ENCODE measurements around the gene DISC1.
A peak's percentile ranks its signal among the peaks of the same experiment; 100 is the strongest.

DISC1 gene

DNA sequence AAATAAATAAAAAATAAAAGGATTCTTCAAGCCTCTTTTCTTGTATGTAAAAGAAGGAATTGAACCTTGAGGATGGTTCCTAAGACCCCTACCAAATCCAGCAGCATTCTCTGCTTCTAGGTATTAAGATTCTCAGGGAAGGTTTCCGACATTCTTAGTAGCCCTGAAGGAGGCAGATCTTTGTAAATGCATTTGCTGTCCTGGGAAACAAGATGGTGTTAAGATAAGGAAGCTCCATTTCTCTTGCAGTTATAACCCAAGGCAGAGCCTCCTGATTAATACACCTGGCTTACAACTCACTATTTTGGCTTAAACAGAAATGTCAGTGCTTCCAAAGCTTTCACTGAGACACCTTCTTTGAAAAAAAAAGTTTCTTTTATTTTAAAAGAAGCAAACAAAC lies 393.8 kb downstream of the DISC1 start:
- DNase-seq: no peak

GRCh38 chr1:232029315-232029714 lies 402.7 kb downstream of the DISC1 start:
- no peak for DNase-seq

DNA sequence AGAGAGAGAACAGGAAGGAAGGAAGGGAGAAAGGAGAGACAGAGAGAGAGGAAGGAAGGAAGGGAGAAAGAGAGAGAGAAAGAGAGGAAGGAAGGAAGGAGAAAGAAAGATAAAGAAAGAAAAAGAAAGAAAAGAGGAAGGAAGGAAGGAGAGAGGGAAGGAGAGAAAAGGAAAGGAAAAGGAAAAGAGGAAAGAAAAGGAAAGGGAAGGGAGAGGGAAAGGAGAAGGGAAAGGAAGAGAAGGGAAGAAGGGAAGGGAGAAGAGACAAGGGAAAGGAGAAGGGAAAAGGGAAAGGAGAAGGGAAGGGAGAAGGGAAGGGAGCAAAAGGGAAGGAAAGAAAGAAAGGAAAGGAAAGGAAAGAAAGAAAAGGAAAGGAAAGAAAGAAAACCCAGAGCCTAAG lies 404.6 kb downstream of the DISC1 start:
- no peak for DNase-seq

DNA sequence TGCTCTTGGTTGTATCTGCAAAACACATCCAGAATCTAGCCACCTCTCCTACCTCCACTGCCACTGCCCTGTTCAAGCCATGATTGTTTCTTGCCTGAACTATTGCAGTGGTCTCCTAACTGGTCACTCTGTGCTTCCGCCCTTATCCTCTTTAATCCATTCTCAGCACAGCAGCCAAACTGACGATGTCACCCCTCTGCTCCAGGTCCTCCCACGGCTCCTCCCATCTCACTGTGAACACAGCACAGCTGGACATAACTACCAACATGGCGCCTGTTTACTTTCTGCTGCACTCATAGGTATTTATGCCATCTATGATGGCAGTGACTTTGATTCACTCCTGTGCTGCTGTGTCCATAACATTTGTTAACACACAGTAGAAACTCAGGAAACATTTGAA lies 406.7 kb downstream of the DISC1 start:
- peak; percentile 50 for DNase-seq

DNA sequence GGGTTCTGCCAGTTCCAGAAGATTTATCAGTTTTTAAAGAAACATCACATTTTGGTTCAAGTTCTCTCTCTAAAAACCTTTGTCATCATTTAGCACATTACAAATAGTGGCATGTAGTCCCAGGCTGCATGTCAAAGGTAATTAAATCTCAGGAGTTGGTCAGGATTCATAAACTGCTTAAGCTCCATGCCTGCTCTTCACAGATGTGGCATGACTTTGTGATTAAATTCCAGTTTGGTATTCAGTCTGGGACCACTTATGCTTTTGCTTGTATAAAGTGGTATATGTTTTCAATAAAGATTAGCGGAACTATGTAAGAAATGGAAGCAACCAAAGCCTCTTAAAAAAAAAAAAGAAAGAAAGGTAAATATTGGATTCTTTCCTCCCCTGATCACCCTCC lies 408.0 kb downstream of the DISC1 start:
- no peak for DNase-seq

DNA sequence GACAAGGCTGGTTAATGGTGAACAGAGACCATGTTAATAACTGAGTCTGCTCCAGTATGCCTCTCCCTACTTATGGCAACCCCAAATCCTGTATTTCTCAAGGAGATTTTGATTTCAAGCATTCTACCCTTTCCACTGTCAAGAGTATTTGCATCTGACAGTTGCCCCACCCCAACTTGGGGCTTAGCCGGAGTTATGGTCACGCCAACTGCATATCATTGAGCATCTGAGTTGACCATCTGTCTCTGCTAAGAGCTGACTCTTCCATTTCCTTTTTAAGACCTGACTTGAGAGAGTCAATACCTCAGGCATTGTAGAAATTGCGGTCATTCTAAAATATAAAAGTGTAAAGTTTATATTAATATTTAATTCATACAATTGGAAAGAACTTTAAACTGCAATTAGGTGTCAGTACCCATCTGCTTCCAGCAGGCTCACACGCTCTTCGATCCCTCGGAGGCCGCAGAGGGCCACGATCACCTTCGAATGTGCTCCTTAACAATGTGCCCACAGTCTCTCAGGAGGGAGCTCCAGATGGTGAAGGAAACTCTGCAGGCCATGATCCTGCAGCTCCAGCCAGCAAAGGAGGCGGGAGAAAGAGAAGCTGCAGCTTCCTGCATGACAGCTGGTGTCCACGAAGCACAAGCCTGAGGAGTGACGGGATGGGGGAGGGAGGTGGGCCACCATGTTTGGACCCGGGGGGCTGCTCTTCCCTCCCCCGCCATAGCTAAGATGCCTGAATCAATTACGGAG lies 409.8 kb downstream of the DISC1 start:
- no peak for DNase-seq

DNA sequence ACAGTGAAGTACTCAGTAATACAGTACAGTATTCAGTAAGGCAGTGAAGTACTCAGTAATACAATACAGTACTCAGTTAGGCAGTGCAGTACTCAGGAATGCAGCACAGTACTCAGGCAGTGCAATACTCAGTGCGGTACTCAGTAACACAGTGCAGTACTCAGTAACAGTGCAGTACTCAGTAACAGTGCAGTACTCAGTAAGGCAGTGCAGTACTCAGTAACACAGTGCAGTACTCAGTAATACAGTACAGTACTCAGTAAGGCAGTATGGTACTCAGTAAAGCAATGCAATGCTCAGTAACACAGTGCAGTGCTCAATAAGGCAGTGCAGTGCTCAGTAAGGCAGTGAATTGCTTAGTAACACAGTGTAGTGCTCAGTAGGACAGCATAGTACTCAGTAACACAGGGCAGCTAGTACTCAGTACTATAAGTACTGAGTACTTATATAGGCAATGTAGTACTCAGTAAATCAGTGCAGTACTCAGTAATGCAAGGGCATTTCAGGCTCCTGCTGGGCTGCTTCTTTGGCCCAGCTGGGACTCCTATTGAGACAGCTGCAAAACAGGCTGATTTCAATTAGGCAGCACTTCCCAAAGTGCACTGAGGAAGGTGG lies 411.3 kb downstream of the DISC1 start:
- peak; percentile 33 for DNase-seq

DNA sequence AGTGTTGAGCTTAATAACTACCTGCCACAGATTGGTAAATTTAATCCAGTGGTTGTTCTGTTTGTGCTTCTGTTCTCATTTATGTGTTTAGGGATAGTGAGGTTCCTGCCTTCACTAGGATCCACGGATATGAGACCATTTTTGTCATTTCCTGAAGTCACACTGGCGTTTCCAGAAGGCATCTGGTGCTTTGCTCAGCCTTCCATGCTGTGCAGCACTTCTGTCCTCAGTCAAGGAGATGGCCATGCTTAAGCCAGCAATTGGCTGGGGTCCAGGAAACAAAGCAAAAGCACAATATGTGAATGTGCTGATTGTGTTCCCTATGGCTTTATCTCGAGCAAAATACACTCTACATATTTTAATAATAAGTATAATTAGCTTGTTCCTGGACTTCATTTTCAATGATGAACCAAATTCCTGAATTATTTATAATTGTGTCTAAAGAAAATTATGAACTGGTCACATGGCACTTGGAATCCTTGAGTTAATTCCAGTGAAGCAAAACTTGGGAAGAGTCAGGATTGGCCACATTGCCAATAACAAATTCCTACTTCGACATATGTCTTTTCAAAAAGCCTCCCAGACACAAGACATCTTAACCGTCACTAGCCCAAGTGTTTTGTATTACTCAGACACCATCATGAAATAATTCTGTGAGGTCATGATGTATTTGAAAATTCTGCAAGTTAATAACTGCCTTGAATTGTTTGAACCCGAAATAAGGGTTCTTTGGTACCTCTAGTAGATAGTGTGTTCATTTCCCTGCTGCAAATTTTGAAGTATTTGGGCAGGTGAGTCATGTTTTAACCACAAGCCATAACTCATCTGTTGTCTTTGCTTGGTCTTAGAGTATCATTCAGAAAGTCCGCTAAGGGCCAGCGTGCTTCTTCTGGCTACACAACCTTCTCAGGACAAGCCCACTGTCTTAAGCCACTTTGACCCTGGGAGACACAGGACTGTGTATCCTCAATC lies 412.4 kb downstream of the DISC1 start:
- peak; percentile 20 for DNase-seq

- DNase-seq: no peak
Observed at GRCh38 chr1:232040260-232040659, 413.7 kb downstream of the DISC1 start.

DNA sequence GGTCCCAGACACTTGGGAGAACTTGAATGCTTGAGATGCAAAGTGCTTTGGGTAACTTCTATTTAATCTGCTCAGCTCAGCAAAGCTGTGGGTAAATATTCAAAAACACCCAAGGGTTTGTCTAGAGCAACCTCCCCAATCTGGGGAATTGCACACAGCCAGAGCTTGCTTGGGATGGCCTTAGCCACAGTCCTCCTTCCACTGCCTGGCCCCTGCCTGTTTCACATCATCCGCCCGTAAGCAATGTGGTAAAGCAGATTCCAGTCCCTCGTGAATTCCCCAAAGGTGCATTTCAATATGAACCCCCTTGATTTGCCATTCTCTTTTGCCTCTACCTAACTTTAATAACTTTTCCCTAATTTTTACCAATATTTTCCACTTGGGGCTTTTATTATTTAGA lies 418.1 kb downstream of the DISC1 start:
- DNase-seq: no peak

GRCh38 chr1:232045139-232045994 lies 418.8 kb downstream of the DISC1 start:
- DNase-seq: no peak

- no peak for DNase-seq
Observed at GRCh38 chr1:232046451-232047306, 420.1 kb downstream of the DISC1 start.

DNA sequence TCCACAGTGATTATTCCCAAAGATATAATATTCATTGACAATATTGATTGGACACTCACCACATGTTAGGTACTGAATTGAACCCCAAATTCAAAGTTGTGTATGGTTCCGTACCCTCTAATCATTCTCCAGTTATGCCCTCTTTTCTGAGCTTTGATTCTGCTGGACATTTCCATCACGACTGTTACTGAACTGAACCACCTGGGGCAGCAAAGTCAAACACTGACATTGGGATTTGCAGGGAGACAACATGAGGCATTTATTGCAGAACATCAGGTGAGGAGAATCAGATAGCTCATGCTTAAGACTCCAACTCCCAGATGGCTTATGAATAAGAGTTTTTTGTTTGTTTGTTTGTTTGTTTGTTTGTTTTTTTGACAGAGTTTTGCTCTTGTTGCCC lies 420.9 kb downstream of the DISC1 start:
- no peak for DNase-seq

GRCh38 chr1:232048481-232048880 lies 421.9 kb downstream of the DISC1 start:
- no peak for DNase-seq

DNA sequence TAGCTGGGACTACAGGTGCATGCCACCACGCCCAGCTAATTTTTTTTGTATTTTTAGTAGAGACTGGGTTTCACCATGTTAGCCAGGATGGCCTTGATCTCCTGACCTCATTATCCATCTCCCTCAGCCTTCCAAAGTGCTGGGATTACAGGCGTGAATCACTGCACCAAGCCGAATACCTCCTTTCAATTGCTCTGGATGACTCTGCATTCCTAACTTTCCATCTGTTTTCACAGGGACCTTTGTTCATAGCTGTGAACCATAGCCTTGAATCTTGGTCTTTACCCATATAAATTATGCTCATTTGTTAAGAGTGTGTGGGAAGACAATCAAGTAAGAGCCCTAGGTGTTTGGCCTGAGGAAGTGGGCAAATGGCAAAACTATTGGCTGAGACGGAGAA lies 422.7 kb downstream of the DISC1 start:
- DNase-seq: no peak

GRCh38 chr1:232057217-232057895 lies 430.8 kb downstream of the DISC1 start:
- DNase-seq: no peak

DNA sequence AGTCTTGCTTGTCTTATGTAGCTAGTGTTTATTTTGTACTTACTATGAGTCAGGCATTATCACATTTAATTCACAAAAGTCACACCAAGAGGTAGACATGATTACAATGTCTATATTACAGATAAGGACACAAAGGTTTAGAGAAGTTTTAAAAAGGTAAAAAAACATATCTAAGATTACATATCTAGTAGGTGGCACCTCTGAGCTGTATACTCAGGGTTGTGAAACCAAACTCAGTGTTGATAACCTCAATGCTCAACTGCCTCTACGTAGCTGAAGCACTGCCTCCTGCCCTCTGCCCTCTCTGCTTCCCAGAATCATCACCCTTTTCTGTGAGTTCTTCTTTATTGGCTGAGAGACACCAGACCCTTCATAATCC lies 431.3 kb downstream of the DISC1 start:
- no peak for DNase-seq

DNA sequence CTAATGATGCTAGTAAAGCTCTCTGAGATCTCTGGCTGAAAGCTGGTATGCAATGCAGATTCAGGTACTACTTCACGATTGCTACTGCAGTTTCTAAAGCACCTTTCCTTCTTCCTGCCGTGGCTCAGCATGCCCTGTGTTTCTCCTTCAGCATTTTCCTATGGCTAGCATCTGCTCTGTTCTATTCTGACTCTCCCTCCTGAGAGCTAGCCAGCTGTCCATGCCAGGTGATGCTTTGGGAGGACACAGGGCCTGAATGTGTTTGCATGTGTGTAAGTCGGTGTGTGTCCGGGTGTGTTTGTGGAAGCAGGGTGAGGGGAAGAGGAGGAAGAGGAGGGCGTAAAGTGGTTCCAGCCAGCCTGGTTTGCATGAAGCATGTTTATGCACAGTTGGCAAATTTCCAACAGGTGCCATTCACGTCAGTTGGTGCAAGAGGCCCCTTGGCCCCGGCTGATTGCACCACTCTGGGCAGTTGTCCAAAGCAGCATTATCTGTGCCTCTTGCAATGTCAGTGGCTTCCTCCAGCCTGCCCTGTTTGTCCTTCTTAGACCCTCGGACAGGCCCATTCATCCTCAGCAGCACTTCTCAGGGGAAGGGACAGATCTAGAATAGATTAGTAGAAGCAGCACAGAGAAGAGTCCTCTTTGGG lies 433.3 kb downstream of the DISC1 start:
- peak; percentile 64 for DNase-seq

- DNase-seq: no peak
Observed at GRCh38 chr1:232062967-232063366, 436.4 kb downstream of the DISC1 start.

GRCh38 chr1:232066521-232066920 lies 439.9 kb downstream of the DISC1 start:
- no peak for DNase-seq

DNA sequence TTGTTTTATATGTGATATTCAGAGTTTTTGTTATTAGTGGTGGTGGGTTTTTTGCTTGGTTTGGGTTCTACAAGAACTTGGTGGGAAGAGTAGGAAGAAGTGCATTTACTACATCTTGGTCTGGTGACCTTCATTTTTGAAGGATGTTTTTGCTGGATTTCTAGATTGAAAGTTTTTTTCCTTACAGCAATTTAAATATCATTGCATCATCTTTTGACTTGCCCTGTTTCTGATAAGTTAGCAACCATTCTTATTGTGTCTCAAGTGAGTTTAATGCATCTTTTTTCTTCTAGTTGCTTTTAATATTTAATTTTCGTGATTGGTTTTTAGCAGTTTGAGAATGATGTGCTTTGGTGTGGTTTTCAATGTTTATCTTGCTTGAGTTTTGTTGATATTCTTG lies 447.7 kb downstream of the DISC1 start:
- no peak for DNase-seq
